HEK293 (cell line): ENCODE data around the gene PARVA.

Source experiments
- CTCF ChIA-PET: fragments of 350-600 bp; formaldehyde crosslinking; extraction: SDS; loops from one replicate; lab custom pipeline; 2021; ENCODE audit warnings: antibody characterized with exemption; lab: Yijun Ruan, JAX
- POLR2A ChIA-PET: fragments of 300-600 bp; formaldehyde crosslinking; extraction: SDS; loops from one replicate; lab custom pipeline; 2020; ENCODE audit warnings: antibody characterized with exemption, inconsistent platforms; lab: Yijun Ruan, JAX
- H3K27ac ChIP-seq: fragments of 200-500 bp; sonication (Bioruptor generic); 2 replicates; pipeline ENCODE4 v1.5.1; 2014; ENCODE audit warnings: low read depth, low read length, control low read depth, inconsistent platforms; ENCODE audit errors: extremely low read depth
- H3K36me3 ChIP-seq, 2 experiments: fragments of 200-500 bp in 1 of 2; sonication (Bioruptor generic) in 1 of 2; 1 replicate in 1 of 2; 2 replicates in 1 of 2; pipeline ENCODE4 v1.5.1; 2014 to 2017; ENCODE audit warnings: inconsistent platforms in 2 of 2, low read length in 2 of 2; ENCODE audit not compliant: control insufficient read depth in 2 of 2, insufficient read depth in 1 of 2
- H3K4me1 ChIP-seq: fragments of 200-500 bp; sonication (Bioruptor generic); 2 replicates; pipeline ENCODE4 v1.5.1; 2014; ENCODE audit warnings: mild to moderate bottlenecking, low read length, inconsistent platforms; ENCODE audit not compliant: control insufficient read depth, insufficient read depth
- H3K4me3 ChIP-seq: 2 replicates; pipeline ENCODE4 v1.5.1; 2011; ENCODE audit warnings: low read depth, mild to moderate bottlenecking, control low read depth, low read length, moderate library complexity
- H3K9me3 ChIP-seq: fragments of 200-500 bp; sonication (Bioruptor generic); 2 replicates; pipeline ENCODE4 v1.5.1; 2014; ENCODE audit warnings: low read depth, low read length, inconsistent platforms; ENCODE audit not compliant: control insufficient read depth, insufficient read depth
- IKZF3 ChIP-seq: fragments of 450-650 bp; IDR thresholded peaks from 2 replicates; pipeline ENCODE4 v1.5.0; 2018; ENCODE audit warnings: missing biosample characterization, mild to moderate bottlenecking, missing genetic modification characterization, moderate library complexity
- MEIS1 ChIP-seq: sonication (generic); formaldehyde crosslinking; IDR thresholded peaks from 2 replicates; pipeline ENCODE4 v1.8.1; 2022; ENCODE audit warnings: missing genetic modification reagents, mild to moderate bottlenecking, borderline replicate concordance
- PBX3 ChIP-seq: sonication (generic); formaldehyde crosslinking; IDR thresholded peaks from 2 replicates; pipeline ENCODE4 v1.8.1; 2022; ENCODE audit warnings: mild to moderate bottlenecking, moderate library complexity, missing genetic modification reagents
- SETDB1 ChIP-seq: IDR thresholded peaks from one replicate; pipeline ENCODE4 v1.6.1; 2017; ENCODE audit warnings: mild to moderate bottlenecking, low read length, moderate library complexity, mixed read lengths; ENCODE audit not compliant: insufficient read length
- ZBTB1 ChIP-seq: fragments of 450-650 bp; formaldehyde crosslinking; IDR thresholded peaks from 2 replicates; pipeline ENCODE4 v1.5.1; 2016; ENCODE audit warnings: missing biosample characterization, missing genetic modification characterization
- ZBTB10 ChIP-seq: fragments of 450-650 bp; formaldehyde crosslinking; IDR thresholded peaks from 2 replicates; pipeline ENCODE4 v1.5.1; 2016; ENCODE audit warnings: missing biosample characterization, missing genetic modification characterization
- ZBTB21 ChIP-seq: fragments of 450-650 bp; formaldehyde crosslinking; IDR thresholded peaks from 2 replicates; pipeline ENCODE4 v1.5.1; 2017; ENCODE audit warnings: missing biosample characterization, missing genetic modification characterization
- ZBTB26 ChIP-seq: fragments of 450-650 bp; formaldehyde crosslinking; optimal IDR thresholded peaks from 2 replicates; pipeline ENCODE3; 2016; ENCODE audit warnings: missing biosample characterization, mild to moderate bottlenecking, missing genetic modification characterization
- ZBTB6 ChIP-seq: fragments of 450-650 bp; formaldehyde crosslinking; IDR thresholded peaks from 2 replicates; pipeline ENCODE4 v1.5.1; 2017; ENCODE audit warnings: missing biosample characterization, missing genetic modification characterization
- ZNF133 ChIP-seq: fragments of 450-650 bp; formaldehyde crosslinking; IDR thresholded peaks from 2 replicates; pipeline ENCODE4 v1.5.1; 2016; ENCODE audit warnings: missing biosample characterization, missing genetic modification characterization
- ZNF274 ChIP-seq, 2 experiments: fragments of 200-500 bp in 1 of 2; fragments of 450-650 bp in 1 of 2; sonication (Bioruptor generic) in 1 of 2; formaldehyde crosslinking in 1 of 2; IDR thresholded peaks; 2 replicates each; pipeline versions ENCODE4 v1.5.1 to v1.6.1; 2014 to 2016; ENCODE audit warnings: borderline replicate concordance in 1 of 2, inconsistent platforms in 1 of 2, low read length in 1 of 2, missing biosample characterization in 1 of 2, missing genetic modification characterization in 1 of 2
- ZNF335 ChIP-seq: fragments of 450-650 bp; formaldehyde crosslinking; conservative IDR thresholded peaks from 2 replicates; pipeline ENCODE4 v1.5.1; 2016; ENCODE audit warnings: missing biosample characterization, missing genetic modification characterization
- ZNF350 ChIP-seq: fragments of 450-650 bp; formaldehyde crosslinking; IDR thresholded peaks from 2 replicates; pipeline ENCODE4 v1.5.0; 2017; ENCODE audit warnings: missing biosample characterization, mild to moderate bottlenecking, missing genetic modification characterization
- ZNF416 ChIP-seq: fragments of 450-650 bp; formaldehyde crosslinking; IDR thresholded peaks from 2 replicates; pipeline ENCODE4 v1.5.1; 2016; ENCODE audit warnings: missing biosample characterization, missing genetic modification characterization
- ZNF510 ChIP-seq: fragments of 450-650 bp; formaldehyde crosslinking; IDR thresholded peaks from 2 replicates; pipeline ENCODE4 v1.5.1; 2018; ENCODE audit warnings: mild to moderate bottlenecking, missing genetic modification characterization, missing biosample characterization; ENCODE audit not compliant: insufficient replicate concordance
- ZNF560 ChIP-seq: fragments of 450-650 bp; formaldehyde crosslinking; IDR thresholded peaks from 2 replicates; pipeline ENCODE4 v1.5.1; 2017; ENCODE audit warnings: missing biosample characterization, missing genetic modification characterization, borderline replicate concordance
- ZNF654 ChIP-seq: fragments of 450-650 bp; formaldehyde crosslinking; IDR thresholded peaks from 2 replicates; pipeline ENCODE4 v1.5.1; 2016; ENCODE audit warnings: low read depth, missing biosample characterization, missing genetic modification characterization
- ZSCAN23 ChIP-seq: fragments of 450-650 bp; formaldehyde crosslinking; IDR thresholded peaks from 2 replicates; pipeline ENCODE4 v1.5.1; 2016; ENCODE audit warnings: missing biosample characterization, missing genetic modification characterization

Gene PARVA

GRCh38 chr11:12417691-12418611 lies 40.6 kb downstream of the PARVA start (continued):
- TF ChIP-seq ZBTB10 (tag by site-specific recombination), result no peak
- no peak for TF ChIP-seq ZNF416 (tag by site-specific recombination)
- no peak for TF ChIP-seq PBX3 (CRISPR knock-in tag)

- Histone ChIP-seq H3K9me3 (no peaks in the 10 kb centered on the region), H3K4me1 (no peaks in the 10 kb centered on the region), H3K4me3 (no peak overlapping the region), H3K27ac (no peak overlapping the region), H3K36me3 (no peaks in the 10 kb centered on the region)
- ChIA-PET CTCF (interaction anchor here (0.8 to 1.4 kb wide), 3 partner anchors 8 to 469 kb away, joined by 3 to 4 read pairs (median 3); no protein-coding TSS in a partner anchor), POLR2A (no interaction called here)
- TF ChIP-seq ZNF350 (tag by site-specific recombination), result no peak
- no peak for TF ChIP-seq ZBTB21
- no peak for TF ChIP-seq ZNF335 (tag by site-specific recombination)
- TF ChIP-seq ZBTB6 (tag by site-specific recombination), result no peak
- no peak for TF ChIP-seq ZNF560 (tag by site-specific recombination)
- no peak for TF ChIP-seq ZNF133
- no peak for TF ChIP-seq ZSCAN23
- no peak for TF ChIP-seq ZNF274 (IDR thresholded peaks at IDR 0.05; ENCODE audit: low read length)
- no peak for TF ChIP-seq ZNF274 (tag by site-specific recombination; IDR thresholded peaks at IDR 0.05; ENCODE audit: borderline replicate concordance)
- no peak for TF ChIP-seq ZBTB1 (tag by site-specific recombination)
- no peak for TF ChIP-seq ZBTB26 (tag by site-specific recombination)
- no peak for TF ChIP-seq ZNF510
- no peak for TF ChIP-seq SETDB1
- no peak for TF ChIP-seq ZNF654
- no peak for TF ChIP-seq MEIS1 (CRISPR knock-in tag)
- no peak for TF ChIP-seq IKZF3 (tag by site-specific recombination)
Observed at GRCh38 chr11:12420040-12420439, 42.7 kb downstream of the PARVA start.
